ENCODE results near the gene MDM2. TPM values are rescaled to one million over a fixed set of nuclear protein-coding genes. Genes with fewer than 3 reads are reported as not detected.
A peak's percentile ranks its signal among the peaks of the same experiment; 100 is the strongest.

Gene MDM2
- total RNA-seq, 2 donors from 2014 or later: 102 to 137 TPM

GRCh38 chr12:68791897-68792481 is 16.0 kb upstream of the MDM2 start:
- no peak for TF ChIP-seq CTCF (conservative IDR thresholded peaks at IDR 0.05)
- Mint-ChIP-seq H3K4me3 (no peak overlapping the region), H3K27me3 (ENCODE audit: insufficient read depth) (no peaks in the 10 kb centered on the region), H3K27ac (no peak overlapping the region), H3K36me3 (ENCODE audit: low read depth) (no peaks in the 10 kb centered on the region), H3K4me1 (peaks cover 8% of the 10 kb centered on the region), H3K9me3 (no peaks in the 10 kb centered on the region)
- 80 to 100% methylated on average over 1 to 2 of the region's 2 CpGs for WGBS, 2 experiments (ENCODE audit: insufficient coverage in 1 of 2, insufficient read length in 1 of 2)
- no peaks in the 10 kb centered on the region for H3K27me3 ChIP-seq (ENCODE audit: control insufficient read depth, insufficient read depth, low read length, poor library complexity, severe bottlenecking)
- no peaks in the 10 kb centered on the region for H3K4me1 ChIP-seq (ENCODE audit: control insufficient read depth, insufficient read depth, low read length)
- H3K9ac ChIP-seq (ENCODE audit: extremely low read depth, low read length, poor library complexity, severe bottlenecking): no peak overlapping the region
- no peak overlapping the region for H3K27ac ChIP-seq (ENCODE audit: low read depth, low read length)
- H3K36me3 ChIP-seq (ENCODE audit: control insufficient read depth, insufficient read depth, low read length): no peaks in the 10 kb centered on the region
- H3K9me3 ChIP-seq (ENCODE audit: control insufficient read depth, low read length): no peaks in the 10 kb centered on the region
- DNase-seq: no peak
- no peak overlapping the region for H3K4me3 ChIP-seq (ENCODE audit: low read length)

GRCh38 chr12:68792952-68793351 is 15.0 kb upstream of the MDM2 start:
- no peaks in the 10 kb centered on the region for H3K9me3 ChIP-seq (ENCODE audit: control insufficient read depth, low read length)
- Mint-ChIP-seq H3K4me3 (no peak overlapping the region), H3K9me3 (no peaks in the 10 kb centered on the region), H3K36me3 (ENCODE audit: low read depth) (no peaks in the 10 kb centered on the region), H3K4me1 (peaks cover 4% of the 10 kb centered on the region), H3K27ac (no peak overlapping the region), H3K27me3 (ENCODE audit: insufficient read depth) (no peaks in the 10 kb centered on the region)
- H3K9ac ChIP-seq (ENCODE audit: extremely low read depth, low read length, poor library complexity, severe bottlenecking): no peak overlapping the region
- H3K36me3 ChIP-seq (ENCODE audit: control insufficient read depth, insufficient read depth, low read length): no peaks in the 10 kb centered on the region
- no peaks in the 10 kb centered on the region for H3K4me1 ChIP-seq (ENCODE audit: control insufficient read depth, insufficient read depth, low read length)
- no peak overlapping the region for H3K27ac ChIP-seq (ENCODE audit: low read depth, low read length)
- H3K4me3 ChIP-seq (ENCODE audit: low read length): no peak overlapping the region
- DNase-seq: peak; percentile 76
- no peaks in the 10 kb centered on the region for H3K27me3 ChIP-seq (ENCODE audit: control insufficient read depth, insufficient read depth, low read length, poor library complexity, severe bottlenecking)
- 69 to 100% methylated on average over 1 to 2 of the region's 2 CpGs for WGBS, 2 experiments (ENCODE audit: insufficient coverage in 1 of 2, insufficient read length in 1 of 2)
- no peak for TF ChIP-seq CTCF (conservative IDR thresholded peaks at IDR 0.05)

- no peak overlapping the region for H3K4me3 ChIP-seq (ENCODE audit: low read length)
- no peak overlapping the region for H3K27ac Mint-ChIP-seq
- no peaks in the 10 kb centered on the region for H3K27me3 ChIP-seq (ENCODE audit: control insufficient read depth, insufficient read depth, low read length, poor library complexity, severe bottlenecking)
- WGBS, 2 experiments (ENCODE audit: insufficient coverage in 1 of 2, insufficient read length in 1 of 2): 92 to 100% methylated on average over 1 to 4 of the region's 4 CpGs
- DNase-seq: no peak
- H3K36me3 Mint-ChIP-seq (ENCODE audit: low read depth): no peaks in the 10 kb centered on the region
- no peak overlapping the region for H3K27ac ChIP-seq (ENCODE audit: low read depth, low read length)
- no peaks in the 10 kb centered on the region for H3K36me3 ChIP-seq (ENCODE audit: control insufficient read depth, insufficient read depth, low read length)
- H3K4me3 Mint-ChIP-seq: no peak overlapping the region
- peaks cover 4% of the 10 kb centered on the region for H3K4me1 Mint-ChIP-seq
- no peak overlapping the region for H3K9ac ChIP-seq (ENCODE audit: extremely low read depth, low read length, poor library complexity, severe bottlenecking)
- no peaks in the 10 kb centered on the region for H3K9me3 Mint-ChIP-seq
- no peaks in the 10 kb centered on the region for H3K9me3 ChIP-seq (ENCODE audit: control insufficient read depth, low read length)
- no peaks in the 10 kb centered on the region for H3K27me3 Mint-ChIP-seq (ENCODE audit: insufficient read depth)
- H3K4me1 ChIP-seq (ENCODE audit: control insufficient read depth, insufficient read depth, low read length): no peaks in the 10 kb centered on the region
- TF ChIP-seq CTCF (conservative IDR thresholded peaks at IDR 0.05): no peak
Observed at GRCh38 chr12:68793436-68793835, 14.5 kb upstream of the MDM2 start.

All from endodermal cell (in vitro differentiated cells).